Fibroblast of lung (primary cell): Measurements from ENCODE around the gene KIF3A. TPM values are rescaled to one million over a fixed set of nuclear protein-coding genes. Genes with fewer than 3 reads are reported as not detected.

Source experiments
- DNase-seq, 2 donors: peaks; one replicate each; pipeline versions ENCODE4 v3.0.0 to v3.0.0-alpha.2; 2010; ENCODE audit warnings: low read depth in 2 of 2
- H2AFZ ChIP-seq: 2 replicates; pipeline ENCODE4 v1.5.1; 2012; ENCODE audit warnings: low read length, control low read depth, inconsistent platforms
- H3K27ac ChIP-seq: 2 replicates; pipeline ENCODE4 v1.5.1; 2011; ENCODE audit warnings: low read length, control low read depth; ENCODE audit not compliant: insufficient read depth
- H3K27me3 ChIP-seq: 2 replicates; pipeline ENCODE4 v1.5.1; 2011; ENCODE audit warnings: mild to moderate bottlenecking, low read length; ENCODE audit not compliant: control insufficient read depth, insufficient read depth
- H3K36me3 ChIP-seq: 2 replicates; pipeline ENCODE4 v1.5.1; 2011; ENCODE audit warnings: low read length; ENCODE audit not compliant: control insufficient read depth, insufficient read depth
- H3K4me1 ChIP-seq: 2 replicates; pipeline ENCODE4 v1.5.1; 2011; ENCODE audit warnings: low read length; ENCODE audit not compliant: control insufficient read depth, insufficient read depth; ENCODE audit errors: extremely low read depth
- H3K4me2 ChIP-seq: 2 replicates; pipeline ENCODE4 v1.5.1; 2011; ENCODE audit warnings: low read length, control low read depth; ENCODE audit not compliant: insufficient read depth; ENCODE audit errors: extremely low read depth
- H3K4me3 ChIP-seq, 4 experiments: fragments of 200-600 bp in 1 of 4; sonication (generic) in 1 of 4; replicated peaks in 1 of 4; 2 replicates each; pipeline ENCODE4 v1.5.1; 2011 to 2016; ENCODE audit warnings: low read length in 4 of 4, low read depth in 3 of 4, mild to moderate bottlenecking in 3 of 4, control low read depth in 2 of 4, inconsistent platforms in 1 of 4, mixed read lengths in 1 of 4; ENCODE audit not compliant: insufficient read depth in 1 of 4; ENCODE audit errors: control extremely low read depth in 1 of 4
- H3K79me2 ChIP-seq: 2 replicates; pipeline ENCODE4 v1.5.1; 2012; ENCODE audit warnings: mild to moderate bottlenecking, low read length, inconsistent platforms; ENCODE audit not compliant: control insufficient read depth, insufficient read depth
- H3K9ac ChIP-seq: 2 replicates; pipeline ENCODE4 v1.5.1; 2011; ENCODE audit warnings: mild to moderate bottlenecking, low read length, control low read depth; ENCODE audit not compliant: insufficient read depth
- H3K9me3 ChIP-seq: 2 replicates; pipeline ENCODE4 v1.5.1; 2012; ENCODE audit warnings: low read depth, low read length; ENCODE audit not compliant: control insufficient read depth, insufficient read depth
- H4K20me1 ChIP-seq: 2 replicates; pipeline ENCODE4 v1.5.1; 2011; ENCODE audit warnings: low read length; ENCODE audit not compliant: control insufficient read depth, insufficient read depth; ENCODE audit errors: extremely low read depth
- EZH2 ChIP-seq: IDR thresholded peaks from 2 replicates; pipeline ENCODE4 v1.5.1; 2012; ENCODE audit warnings: low read length, control low read depth, mild to moderate bottlenecking; ENCODE audit errors: missing control alignments
- polyA plus RNA-seq, 2 donors: library from polyadenylated mRNA; depleted of rRNA in 1 of 2; stranded (reverse) in 1 of 2; unstranded in 1 of 2; fragments of >200 nt; gene quantifications; 2 replicates each; pipeline ENCODE4 v1.2.1, GENCODE V29; 2011 to 2012; ENCODE audit warnings: missing spikeins in 1 of 2
- total RNA-seq: library from RNA; depleted of rRNA; stranded (reverse); fragments of >200 nt; gene quantifications from 2 replicates; pipeline ENCODE4 v1.2.1, GENCODE V29; 2014
- TF ChIP-seq, protein P1 (sequence below), 2 donors: IDR thresholded peaks in 1 of 2; conservative IDR thresholded peaks in 1 of 2; 1 replicate in 1 of 2; 2 replicates in 1 of 2; pipeline ENCODE4 v1.5.1; 2011 to 2012; ENCODE audit warnings: low read length in 2 of 2, control low read depth in 1 of 2, inconsistent platforms in 1 of 2, low read depth in 1 of 2, mild to moderate bottlenecking in 1 of 2

Gene KIF3A
- total and polyA plus RNA-seq, 2 donors (not counting 1 experiment from before 2014, with no cell fraction given), result 8.8 to 11.2 TPM

DNA sequence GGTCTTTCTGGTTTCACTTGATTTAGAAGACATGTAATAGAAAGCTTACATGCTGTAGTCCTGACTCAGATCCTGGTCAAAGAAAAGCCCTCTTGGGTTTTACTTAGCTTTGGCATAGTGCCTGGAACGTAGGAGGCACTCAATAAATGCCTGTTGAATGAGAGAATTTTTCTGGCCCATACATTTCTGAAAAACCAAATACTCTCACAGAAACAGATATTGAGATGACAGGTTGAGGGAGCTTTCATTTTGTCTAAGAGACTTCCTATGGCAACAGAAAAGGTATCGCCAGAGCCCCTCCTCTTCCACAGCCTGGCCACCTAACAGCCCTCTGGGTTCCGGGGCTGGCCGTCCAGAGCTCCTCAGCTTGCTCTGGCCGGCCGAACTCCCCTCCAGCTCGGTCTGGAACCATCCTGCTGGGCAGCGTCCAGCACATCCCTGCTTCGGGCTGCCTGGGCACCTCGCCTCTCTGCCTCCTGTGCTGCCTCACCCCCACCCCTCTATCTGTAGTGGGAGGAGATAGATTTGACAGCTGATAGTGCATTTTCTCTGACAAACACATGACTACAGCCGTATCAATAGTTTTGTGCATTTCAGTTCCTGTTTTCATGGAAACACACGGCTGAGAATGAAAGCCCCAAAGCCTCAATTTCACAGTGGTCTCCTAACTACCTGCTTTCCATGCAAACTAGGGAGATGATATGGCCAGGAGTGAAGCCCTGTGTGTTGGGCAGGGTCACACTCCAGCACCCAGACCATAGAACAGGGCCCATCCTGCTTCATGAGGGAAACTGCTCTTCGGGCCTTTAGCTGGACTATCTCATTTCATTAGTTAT lies 62.5 kb downstream of the KIF3A start:
- H3K79me2 ChIP-seq, result no peaks in the 10 kb centered on the region
- H4K20me1 ChIP-seq, result no peaks in the 10 kb centered on the region
- H3K9me3 ChIP-seq, result no peaks in the 10 kb centered on the region
- peak overlapping the region; percentile 81 for H3K27ac ChIP-seq
- peak; percentile 95 to 98 for DNase-seq
- peaks cover 21% of the 10 kb centered on the region for H3K4me1 ChIP-seq
- peak overlapping the region in 1 of 4 experiments; percentile 26 for H3K4me3 ChIP-seq
- peak overlapping the region; percentile 7 for H2AFZ ChIP-seq
- H3K36me3 ChIP-seq, result no peaks in the 10 kb centered on the region
- no peak for TF ChIP-seq EZH2
- TF ChIP-seq, protein P1, sequence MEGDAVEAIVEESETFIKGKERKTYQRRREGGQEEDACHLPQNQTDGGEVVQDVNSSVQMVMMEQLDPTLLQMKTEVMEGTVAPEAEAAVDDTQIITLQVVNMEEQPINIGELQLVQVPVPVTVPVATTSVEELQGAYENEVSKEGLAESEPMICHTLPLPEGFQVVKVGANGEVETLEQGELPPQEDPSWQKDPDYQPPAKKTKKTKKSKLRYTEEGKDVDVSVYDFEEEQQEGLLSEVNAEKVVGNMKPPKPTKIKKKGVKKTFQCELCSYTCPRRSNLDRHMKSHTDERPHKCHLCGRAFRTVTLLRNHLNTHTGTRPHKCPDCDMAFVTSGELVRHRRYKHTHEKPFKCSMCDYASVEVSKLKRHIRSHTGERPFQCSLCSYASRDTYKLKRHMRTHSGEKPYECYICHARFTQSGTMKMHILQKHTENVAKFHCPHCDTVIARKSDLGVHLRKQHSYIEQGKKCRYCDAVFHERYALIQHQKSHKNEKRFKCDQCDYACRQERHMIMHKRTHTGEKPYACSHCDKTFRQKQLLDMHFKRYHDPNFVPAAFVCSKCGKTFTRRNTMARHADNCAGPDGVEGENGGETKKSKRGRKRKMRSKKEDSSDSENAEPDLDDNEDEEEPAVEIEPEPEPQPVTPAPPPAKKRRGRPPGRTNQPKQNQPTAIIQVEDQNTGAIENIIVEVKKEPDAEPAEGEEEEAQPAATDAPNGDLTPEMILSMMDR (conservative IDR thresholded peaks at IDR 0.05 in 1 of 2, IDR thresholded peaks at IDR 0.05 in 1 of 2; ENCODE audit: low read depth in 1 of 2, low read length in 2 of 2), result no peak
- no peaks in the 10 kb centered on the region for H3K27me3 ChIP-seq
- no peak overlapping the region for H3K9ac ChIP-seq
- H3K4me2 ChIP-seq, result peak overlapping the region; percentile 73

DNA sequence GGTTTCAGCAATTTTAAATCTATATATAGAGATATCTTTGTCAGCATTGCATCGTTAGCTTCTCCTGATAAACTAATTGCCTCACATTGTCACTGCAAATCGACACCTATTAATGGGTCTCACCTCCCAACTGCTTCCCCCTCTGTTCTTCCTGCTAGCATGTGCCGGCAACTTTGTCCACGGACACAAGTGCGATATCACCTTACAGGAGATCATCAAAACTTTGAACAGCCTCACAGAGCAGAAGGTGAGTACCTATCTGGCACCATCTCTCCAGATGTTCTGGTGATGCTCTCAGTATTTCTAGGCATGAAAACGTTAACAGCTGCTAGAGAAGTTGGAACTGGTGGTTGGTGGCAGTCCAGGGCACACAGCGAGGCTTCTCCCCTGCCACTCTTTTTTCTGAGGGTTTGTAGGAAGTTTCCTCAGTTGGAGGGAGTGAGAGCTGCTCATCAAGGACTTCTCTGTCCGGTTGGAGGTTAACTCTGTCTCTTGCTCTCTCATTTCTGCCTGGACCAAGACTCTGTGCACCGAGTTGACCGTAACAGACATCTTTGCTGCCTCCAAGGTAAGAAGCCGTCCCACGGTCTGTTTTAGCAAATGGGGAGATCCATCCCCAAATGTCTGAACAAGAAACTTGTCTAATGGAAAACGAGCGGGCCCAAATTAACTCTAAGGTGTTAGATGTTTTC lies 63.3 kb downstream of the KIF3A start, which contains the start of gene IL4:
Gene IL4, plus strand, starts transcription at position 51 of the 692 bp plus-strand sequence. Its CDS starts 62 bp downstream, at position 113.
- H3K27me3 ChIP-seq, result no peaks in the 10 kb centered on the region
- H3K9me3 ChIP-seq, result no peaks in the 10 kb centered on the region
- H4K20me1 ChIP-seq, result no peaks in the 10 kb centered on the region
- no peaks in the 10 kb centered on the region for H3K79me2 ChIP-seq
- H3K4me3 ChIP-seq, result peak within 1 kb of the TSS in 1 of 4 experiments; percentile 26
- peak within 1 kb of the TSS; percentile 27 for H3K9ac ChIP-seq
- H3K27ac ChIP-seq, result peak within 1 kb of the TSS; percentile 81
- peak within 1 kb of the TSS; percentile 73 for H3K4me2 ChIP-seq
- no peak for DNase-seq
- no peak for TF ChIP-seq EZH2
- H3K4me1 ChIP-seq, result peaks cover 21% of the 10 kb centered on the region
- H3K36me3 ChIP-seq, result no peaks in the 10 kb centered on the region
- H2AFZ ChIP-seq, result peak within 1 kb of the TSS; percentile 75

DNA sequence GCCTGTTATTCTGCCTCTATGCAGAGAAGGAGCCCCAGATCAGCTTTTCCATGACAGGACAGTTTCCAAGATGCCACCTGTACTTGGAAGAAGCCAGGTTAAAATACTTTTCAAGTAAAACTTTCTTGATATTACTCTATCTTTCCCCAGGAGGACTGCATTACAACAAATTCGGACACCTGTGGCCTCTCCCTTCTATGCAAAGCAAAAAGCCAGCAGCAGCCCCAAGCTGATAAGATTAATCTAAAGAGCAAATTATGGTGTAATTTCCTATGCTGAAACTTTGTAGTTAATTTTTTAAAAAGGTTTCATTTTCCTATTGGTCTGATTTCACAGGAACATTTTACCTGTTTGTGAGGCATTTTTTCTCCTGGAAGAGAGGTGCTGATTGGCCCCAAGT lies 63.9 kb downstream of the KIF3A start:
- no peaks in the 10 kb centered on the region for H3K9me3 ChIP-seq
- no peak overlapping the region for H3K9ac ChIP-seq
- H3K27ac ChIP-seq, result no peak overlapping the region
- peaks cover 21% of the 10 kb centered on the region for H3K4me1 ChIP-seq
- DNase-seq, result no peak
- no peaks in the 10 kb centered on the region for H4K20me1 ChIP-seq
- no peak overlapping the region for H3K4me2 ChIP-seq
- no peak overlapping the region for H3K4me3 ChIP-seq
- H2AFZ ChIP-seq, result no peak overlapping the region
- TF ChIP-seq, protein P1 (conservative IDR thresholded peaks at IDR 0.05 in 1 of 2, IDR thresholded peaks at IDR 0.05 in 1 of 2; ENCODE audit: low read depth in 1 of 2, low read length in 2 of 2), result no peak
- TF ChIP-seq EZH2, result no peak
- no peaks in the 10 kb centered on the region for H3K27me3 ChIP-seq
- no peaks in the 10 kb centered on the region for H3K36me3 ChIP-seq
- H3K79me2 ChIP-seq, result no peaks in the 10 kb centered on the region
